Stimulated activated CD4-positive, alpha-beta T cell treated with anti-CD3 and anti-CD28 coated beads, Interleukin-12 subunit alpha, Interleukin-12 subunit beta, amount 100 ng/mL, for 4 hours (primary cell): ENCODE data around the gene PPFIA1.
"Not testable (repeated sequence)": the region's sequence is repeated elsewhere in the genome, so short reads cannot be mapped to it uniquely, and the experiment has no call there.

Experiments used
- DNase-seq: peaks from one replicate; pipeline ENCODE4 v3.0.0-alpha.2; 2020

PPFIA1 gene

DNA sequence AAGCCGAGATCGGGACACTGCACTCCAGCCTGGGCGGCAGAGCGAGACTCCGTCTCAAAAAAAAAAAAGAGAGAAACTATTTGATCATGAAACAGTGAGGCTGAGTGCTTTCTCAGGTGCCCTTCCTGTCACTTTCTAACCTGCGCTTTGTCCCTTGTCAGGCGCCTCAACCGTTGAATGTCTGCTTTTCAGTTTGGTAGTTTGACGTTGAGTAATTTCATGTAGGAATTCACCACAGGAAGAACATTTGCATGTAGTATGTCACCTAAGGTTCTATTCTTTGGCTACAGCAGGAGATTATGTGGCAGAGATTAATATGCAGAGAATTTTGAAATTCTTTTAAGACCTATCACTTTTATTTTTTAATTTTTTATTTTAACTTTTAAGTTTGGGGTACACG, 57.2 kb downstream of the PPFIA1 start:
- DNase-seq: no peak

DNA sequence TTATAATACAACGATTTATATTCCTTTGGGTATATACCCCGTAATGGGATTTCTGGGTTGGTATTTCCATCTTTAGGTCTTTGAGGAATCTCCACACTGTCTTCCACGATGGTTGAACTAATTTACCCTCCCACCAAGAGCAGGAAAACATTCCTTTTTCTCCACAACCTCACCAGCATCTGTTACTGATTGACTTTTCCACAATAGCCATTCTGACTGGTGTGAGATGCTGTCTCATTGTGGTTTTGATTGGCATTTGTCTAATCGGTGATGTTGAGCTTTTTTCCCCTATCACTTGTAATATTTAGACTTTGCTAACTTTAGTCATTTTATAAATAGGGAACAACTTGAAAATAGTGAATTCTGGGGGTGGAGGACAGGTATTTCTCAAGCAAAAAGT, 58.1 kb downstream of the PPFIA1 start:
- no peak for DNase-seq

DNA sequence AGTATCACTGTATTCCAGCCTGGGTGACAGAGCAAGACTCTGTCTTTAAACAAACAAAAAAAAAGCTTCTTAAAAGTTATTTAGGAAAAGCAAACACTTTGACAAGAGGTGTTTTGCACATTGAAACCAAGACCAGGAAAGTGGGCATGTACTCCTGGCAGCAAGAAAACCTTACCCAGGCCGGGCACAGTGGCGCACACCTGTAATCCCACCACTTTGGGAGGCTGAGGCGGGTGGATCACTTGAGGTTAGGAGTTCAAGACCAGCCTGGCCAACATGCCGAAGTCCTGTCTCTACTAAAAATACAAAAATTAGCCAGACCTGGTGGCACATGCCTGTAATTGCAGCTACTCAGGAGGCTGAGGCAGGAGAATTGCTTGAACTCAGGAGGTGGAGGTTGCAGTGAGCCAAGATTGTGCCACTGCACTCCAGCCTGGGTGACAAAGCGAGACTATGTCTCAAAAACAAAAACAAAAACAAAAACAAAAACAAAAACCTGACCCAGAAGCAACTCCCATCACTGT, 60.9 kb downstream of the PPFIA1 start:
- not testable (repeated sequence) for DNase-seq

DNA sequence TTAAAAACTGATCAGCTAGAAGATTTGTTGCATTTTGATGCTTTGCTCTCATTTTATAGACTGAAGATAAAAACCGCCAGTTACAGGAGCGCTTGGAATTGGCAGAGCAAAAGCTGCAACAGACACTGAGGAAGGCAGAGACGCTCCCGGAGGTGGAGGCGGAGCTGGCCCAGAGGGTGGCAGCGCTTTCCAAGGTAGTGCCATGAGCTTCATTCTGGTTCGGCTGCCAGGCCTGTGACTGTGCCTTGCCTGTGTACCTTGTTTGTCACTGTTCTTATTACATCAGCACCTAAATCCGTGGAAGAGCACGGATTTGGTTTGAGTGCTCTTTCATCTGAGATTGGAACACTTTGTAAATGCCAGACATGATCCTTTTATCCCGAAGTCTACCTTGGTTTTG, 61.4 kb downstream of the PPFIA1 start:
- DNase-seq: no peak

DNA sequence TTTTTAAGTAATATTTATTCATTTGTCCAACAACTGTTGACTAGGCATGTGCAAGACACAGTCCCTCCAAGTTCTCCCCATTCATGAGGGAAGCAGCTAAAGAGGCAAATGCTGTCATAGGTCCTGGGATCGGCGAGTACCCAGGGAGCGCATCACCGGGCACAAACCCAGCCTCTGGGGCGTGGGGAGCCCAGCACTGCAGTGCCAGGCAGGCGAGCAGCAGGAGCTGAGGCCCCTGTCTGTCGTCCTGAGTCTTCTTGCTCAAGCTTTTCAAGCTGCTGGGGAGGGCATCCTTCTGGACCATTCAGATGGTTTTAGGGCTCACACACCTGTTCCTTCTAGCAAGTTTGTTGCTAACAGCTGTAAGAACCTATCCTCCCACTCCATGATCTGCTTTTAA, 62.1 kb downstream of the PPFIA1 start:
- no peak for DNase-seq

DNA sequence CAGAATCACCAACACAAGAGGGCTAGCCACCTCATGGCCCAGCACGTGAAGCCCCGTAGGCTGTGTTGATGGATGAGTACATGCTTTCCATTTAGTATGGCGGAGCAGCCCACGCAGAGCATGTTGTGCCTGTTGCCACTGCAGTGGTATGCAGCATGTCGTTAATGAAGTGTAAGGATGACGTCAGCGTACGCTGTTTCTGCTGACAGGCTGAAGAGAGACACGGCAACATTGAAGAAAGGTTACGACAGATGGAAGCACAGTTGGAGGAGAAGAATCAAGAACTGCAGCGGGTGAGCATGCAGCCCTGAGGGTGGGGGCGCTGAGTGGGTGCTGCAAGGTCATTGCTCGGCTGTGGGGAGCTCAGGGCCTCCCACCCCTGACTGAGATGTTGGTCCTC, 62.8 kb downstream of the PPFIA1 start:
- no peak for DNase-seq

DNA sequence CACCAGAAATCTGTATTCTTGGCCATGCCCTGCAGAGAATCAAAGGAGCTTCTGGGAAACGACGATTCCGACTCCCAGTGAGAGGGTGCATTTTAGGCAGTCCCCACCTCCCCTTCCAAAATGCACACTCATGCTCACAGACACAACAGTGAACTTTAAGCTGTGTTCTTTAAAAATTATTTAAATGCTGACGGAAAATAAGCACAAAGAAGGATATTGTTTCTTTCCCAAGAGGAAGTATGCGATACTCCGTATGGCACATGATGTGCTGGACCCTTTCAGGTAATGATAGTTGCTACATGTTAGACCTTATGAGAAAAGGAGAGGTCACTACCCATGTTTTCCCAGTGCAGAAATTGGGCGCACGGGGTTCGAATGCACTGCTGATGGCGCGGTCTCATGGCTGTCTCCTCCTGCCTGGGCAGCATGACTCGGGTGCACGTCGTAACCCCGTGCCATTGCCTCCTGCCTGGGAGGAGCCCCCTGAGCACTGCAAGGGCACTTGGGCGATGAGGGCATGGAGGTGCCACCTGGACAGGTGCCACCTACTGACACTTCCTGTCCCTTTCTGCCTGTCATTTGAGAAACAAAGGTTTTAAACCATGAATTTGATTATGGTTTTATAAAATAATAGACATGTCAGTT, 64.0 kb downstream of the PPFIA1 start:
- DNase-seq: no peak

DNA sequence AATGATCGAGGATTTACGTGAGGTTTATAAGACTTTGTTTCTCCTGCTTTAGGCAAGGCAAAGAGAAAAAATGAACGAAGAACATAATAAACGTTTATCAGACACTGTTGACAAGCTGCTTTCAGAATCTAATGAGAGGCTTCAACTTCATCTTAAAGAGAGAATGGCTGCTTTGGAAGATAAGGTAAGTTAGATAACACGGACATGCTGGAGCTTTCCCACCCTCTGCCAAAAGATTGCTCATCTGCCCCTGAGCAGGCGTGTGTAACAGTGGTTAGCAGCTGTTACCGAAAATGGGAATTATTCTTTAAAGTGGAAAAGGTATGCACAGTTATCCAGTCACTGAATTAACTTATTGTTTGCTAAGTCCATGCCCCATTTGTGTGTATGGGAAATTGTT, 65.0 kb downstream of the PPFIA1 start:
- no peak for DNase-seq

DNA sequence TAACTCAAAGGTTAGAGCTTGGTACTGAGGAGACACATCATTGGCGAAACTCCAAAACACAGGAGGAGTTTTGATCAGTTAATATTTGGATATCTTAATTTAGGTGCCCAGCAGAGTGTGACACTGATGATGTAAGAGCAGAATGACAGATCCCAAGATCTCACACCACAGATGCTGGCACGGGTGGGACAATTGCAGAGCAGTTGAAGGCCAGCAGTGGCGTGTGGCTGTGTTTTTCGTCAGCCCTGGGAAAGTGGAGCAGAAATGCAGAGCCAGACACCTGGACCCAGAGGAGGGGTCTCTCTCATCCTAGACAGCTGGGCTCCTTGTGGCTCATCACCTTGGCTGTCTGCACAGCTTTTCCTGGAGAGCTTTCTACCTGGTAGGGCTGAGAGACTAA, 68.1 kb downstream of the PPFIA1 start:
- DNase-seq: no peak

DNA sequence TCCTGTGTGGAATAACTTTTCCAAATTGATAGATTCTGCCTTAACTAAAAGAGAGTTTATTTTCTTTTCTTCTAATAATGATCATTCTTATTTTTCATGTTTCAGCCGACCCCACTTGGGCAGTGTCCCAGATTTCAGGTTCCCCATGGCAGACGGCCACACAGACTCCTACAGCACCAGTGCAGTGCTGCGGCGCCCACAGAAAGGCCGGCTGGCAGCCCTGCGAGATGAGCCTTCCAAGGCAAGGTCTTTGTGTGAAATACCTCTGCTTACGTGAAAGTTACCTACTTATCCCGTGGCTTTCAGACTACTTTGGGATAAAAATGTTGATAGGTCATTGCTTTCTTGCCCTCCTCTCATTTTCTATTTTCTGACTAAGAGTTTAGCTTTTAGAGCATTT, 68.6 kb downstream of the PPFIA1 start:
- no peak for DNase-seq

DNA sequence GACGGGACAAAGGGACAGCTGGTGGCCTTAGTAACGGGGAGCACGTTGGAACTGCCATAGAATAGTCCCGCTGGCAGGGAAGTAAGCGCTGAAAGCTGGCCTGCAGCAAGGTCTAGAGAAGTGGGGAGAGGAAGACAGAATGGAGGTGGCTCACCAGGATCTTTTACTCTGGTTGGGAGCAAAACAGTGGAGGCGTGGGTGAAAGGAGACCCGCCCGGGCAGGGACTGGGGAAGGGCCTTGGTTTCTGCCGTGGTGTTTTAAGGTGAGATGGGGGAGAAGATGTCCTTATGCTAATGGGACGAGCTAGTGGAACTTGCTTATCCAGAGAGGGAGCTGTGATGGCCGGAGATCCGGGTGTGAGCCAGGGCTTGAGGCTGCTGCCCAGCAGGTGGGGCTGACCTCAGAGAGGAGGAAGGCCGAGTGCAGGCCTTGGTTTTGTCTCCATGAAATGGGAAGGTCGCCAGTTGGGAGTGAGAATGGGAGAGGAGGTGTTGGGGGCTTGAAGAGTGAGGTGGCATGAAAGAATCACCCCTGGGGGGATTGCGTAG, 71.5 kb downstream of the PPFIA1 start:
- DNase-seq: no peak

DNA sequence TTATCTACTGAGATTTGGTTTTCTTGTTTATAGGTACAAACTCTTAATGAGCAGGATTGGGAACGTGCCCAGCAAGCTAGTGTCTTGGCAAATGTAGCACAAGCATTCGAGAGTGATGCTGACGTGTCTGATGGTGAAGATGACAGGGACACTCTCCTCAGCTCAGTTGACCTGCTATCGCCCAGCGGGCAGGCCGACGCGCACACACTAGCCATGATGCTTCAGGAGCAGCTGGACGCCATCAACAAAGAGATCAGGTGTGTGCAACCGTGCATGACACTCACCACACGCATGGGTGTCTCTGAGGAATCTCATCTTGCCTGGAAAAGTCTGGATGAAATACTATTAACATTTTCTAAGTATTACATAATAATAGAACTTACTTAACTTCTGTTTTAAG, 73.1 kb downstream of the PPFIA1 start:
- DNase-seq: no peak

DNA sequence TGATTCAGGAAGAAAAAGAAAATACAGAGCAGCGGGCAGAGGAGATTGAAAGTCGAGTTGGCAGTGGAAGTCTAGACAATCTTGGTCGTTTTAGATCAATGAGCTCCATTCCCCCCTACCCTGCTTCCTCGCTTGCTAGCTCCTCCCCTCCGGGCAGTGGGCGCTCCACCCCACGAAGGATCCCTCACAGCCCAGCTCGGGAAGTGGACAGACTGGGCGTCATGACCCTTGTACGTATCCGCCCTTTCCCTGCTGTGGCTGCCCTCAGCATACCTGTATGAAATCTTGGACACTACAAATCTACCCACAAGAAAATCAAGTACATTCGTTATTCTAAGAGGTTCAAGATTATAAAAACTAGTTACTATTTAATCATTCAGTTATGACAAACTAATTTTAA, 77.7 kb downstream of the PPFIA1 start:
- no peak for DNase-seq

DNA sequence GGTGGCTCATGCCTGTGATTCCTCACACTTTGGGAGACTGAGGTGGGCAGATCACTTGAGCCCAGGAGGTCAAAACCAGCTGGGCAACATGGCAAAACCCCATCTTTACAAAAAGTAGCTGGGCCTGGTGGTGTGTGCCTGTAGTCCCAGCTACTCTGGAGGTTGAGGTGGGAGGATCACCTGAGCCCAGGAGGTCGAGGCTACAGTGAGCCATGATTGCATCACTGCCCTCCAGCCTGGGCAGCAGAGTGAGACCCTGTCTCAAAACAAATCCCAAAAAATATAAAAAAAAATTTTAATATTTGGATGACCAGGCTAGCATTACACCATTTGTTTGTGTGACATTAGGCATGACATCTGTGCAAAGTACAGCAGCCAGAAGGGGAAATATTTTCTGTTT, 78.1 kb downstream of the PPFIA1 start:
- DNase-seq: no peak

DNA sequence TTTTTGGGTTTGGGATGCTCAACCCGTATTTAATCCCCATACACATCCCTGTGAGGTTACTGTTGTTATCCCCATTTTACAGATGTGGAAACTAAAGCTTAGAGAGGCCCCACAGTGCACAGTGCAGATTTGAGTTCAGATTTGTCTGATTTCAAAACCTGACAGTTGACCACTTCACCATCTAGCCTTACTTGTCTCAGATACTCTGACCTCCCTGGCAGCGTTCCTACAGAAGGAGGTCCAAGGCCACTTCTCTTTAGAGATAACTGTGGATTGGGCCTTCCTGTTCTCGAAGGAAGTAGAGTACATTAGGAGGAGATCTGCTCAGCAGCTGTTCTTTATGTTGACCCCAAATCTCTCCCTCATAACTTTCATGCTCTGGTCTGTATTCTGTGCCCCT, 81.2 kb downstream of the PPFIA1 start:
- no peak for DNase-seq

DNA sequence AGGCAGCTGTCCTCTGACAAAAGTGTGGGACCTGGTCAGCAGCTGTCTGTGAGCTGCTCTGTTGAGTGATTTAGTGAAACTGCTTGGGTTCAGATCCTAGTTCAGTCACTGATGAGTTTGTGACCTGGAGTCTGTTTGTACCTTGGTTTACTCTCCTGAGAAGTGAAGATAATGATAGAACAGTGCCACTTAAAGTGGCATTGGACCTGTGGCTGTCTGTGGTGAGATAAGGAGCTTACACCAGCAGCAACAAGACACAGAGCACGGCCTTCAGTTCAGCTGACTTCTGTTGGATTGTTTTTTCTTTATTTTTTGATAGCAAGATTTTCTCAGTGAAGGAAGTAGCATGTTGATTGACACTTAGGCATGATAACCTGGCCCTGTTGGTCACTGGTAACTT, 81.6 kb downstream of the PPFIA1 start:
- DNase-seq: no peak

DNA sequence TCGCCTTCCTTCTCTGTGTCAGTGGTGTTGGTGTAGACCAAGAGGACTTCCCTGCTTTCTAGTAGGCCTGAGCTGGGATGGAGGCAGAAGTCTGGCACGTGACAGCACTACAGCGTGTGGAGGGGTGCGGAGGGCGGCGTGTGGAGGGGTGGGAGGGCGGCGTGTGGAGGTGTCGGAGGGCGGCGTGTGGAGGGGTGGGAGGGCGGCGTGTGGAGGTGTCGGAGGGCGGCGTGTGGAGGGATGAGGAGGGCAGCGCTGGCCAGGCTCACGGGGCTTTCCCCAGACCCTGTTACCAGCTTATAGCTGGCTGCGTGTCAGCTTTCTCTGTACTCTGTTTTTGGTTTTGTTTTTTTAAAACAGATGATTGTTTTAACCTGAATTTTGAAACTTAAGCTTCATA, 82.1 kb downstream of the PPFIA1 start:
- DNase-seq: no peak

DNA sequence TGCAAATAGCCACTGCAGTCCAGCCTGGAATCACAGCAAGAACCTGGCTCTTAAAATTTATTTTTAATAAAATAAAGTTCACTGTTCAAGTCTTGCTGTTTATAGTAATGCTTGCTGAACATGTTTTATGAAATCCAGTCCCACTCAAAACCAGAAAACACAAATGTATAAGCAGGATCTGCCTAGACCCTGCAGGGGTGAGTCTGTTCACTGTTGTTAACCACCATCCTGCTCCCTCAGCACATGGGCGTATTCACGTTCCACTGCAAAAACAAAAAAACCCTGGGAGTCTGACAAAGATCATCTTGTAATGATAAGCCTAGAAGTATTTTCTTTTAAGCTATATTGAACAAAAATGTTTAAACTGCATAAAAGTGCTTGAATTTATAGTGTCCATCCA, 82.8 kb downstream of the PPFIA1 start:
- DNase-seq: no peak

DNA sequence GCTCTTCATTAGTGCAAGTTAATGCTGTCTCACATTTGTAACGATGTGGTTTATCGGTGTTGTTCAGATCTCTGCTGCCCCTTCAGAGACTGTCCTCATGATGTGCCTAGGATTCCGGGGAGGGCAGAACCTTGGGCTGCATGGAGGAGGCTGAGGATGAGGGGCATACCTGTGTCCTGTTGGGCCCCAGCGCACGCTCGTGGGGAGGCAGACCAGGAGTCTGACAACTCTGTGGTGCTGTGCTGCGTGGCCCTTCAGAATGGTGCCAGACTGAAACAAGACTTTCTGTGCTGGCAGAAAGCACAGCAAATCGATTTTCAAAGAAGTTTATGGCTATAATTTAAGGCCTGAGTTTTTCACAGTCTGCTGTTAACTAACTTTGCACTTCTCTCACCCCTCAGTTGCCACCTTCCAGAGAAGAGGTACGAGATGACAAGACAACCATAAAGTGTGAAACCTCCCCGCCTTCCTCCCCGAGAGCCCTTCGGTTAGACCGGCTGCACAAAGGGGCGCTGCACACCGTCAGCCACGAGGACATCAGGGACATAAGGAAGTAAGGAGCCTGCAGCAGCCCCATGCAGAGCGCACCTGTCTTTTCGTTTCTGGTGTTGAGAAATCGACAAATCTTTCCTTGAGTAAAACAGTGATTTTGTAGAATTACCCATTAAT, 83.5 kb downstream of the PPFIA1 start:
- DNase-seq: no peak

DNA sequence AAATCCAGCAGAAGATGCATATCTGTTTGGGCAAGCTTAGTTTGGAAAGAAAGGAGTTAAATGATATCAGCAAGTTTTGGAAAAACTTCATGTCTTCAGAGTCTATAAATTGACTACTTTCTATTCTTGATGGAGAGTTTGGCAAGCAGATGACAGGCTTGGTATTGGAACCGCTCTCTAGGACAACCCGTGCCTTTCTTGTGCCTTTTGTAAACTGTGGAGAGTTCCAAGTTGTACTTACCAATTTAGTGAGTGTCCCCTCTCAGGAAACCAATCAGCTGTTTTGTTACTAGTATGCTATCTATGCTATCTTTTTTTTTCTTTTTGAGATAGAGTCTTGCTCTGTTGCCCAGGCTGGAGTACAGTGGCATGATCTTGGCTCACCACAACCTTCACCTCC, 84.1 kb downstream of the PPFIA1 start:
- DNase-seq: no peak

DNA sequence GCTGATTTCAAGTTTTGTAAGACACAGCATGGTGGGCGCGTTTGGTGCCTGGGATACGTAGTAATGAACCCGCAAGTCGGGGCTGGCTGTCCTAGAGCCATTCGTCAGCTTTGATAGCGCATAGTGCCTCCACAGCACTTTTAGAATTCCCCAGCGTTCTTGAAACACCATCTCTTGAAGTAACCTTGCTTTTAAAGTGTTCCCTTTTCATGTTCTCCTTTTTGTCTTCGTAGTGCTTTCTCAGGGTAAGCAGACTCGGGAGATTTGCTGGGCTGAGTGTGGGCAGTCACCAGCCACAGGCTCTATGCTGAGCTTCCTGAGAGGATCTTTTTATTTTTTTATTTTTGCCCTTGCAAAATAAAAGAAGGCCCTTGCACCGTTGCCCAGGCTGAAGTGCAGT, 88.3 kb downstream of the PPFIA1 start:
- no peak for DNase-seq

DNA sequence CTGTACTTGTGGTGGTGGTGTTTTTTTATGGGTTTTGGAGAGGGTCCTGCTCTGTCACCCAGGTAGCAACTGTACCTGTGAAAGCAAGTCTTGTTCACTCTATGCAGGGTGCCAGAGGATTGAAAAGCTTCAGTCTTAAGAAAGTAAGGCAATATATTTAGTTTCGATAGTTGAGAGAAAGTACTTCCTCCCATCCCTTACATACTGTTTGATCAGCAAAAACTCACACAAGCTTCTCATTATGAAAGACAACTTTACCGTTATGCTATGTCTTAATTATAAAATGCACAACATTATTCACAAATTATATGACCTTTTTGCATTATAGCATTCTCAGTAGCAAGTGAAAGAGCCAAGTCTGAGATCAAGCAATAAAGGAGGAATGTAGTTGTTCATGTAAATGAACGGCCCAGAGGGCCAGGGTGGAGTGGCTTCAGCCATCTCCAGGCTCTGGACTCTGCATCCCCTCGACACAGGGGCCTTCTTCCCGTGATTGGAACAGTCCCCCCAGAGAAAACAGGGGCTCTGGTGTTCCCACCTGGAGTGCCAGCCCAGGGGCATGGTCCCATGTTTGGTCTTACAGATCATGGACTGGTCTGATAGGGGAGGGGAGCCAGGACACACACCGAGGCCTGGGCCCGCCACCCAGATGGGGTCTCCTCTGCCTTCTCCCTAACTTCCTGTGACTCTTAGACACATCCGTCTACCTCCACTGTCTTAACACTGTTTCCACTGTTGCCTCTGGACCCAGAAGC, 89.1 kb downstream of the PPFIA1 start:
- no peak for DNase-seq

DNA sequence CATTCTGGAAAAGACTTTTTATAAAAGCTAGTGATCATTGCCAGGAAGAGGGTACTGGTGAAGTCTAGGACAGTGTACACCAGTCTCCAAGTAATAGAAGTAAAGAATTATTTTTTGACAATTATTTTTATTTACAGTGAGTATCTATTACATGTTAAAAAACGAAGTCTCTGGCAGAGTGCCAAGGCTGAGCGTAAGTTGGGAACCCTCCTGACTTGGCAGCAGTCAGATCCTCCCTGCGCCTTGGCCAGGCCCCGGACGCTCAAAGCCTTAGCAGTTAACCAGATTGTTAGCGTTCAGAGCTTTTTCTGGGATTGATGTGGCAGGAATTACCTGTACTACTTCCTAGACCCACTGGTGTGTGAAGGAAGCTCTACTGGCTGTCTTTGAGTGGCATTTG, 89.7 kb downstream of the PPFIA1 start:
- no peak for DNase-seq

DNA sequence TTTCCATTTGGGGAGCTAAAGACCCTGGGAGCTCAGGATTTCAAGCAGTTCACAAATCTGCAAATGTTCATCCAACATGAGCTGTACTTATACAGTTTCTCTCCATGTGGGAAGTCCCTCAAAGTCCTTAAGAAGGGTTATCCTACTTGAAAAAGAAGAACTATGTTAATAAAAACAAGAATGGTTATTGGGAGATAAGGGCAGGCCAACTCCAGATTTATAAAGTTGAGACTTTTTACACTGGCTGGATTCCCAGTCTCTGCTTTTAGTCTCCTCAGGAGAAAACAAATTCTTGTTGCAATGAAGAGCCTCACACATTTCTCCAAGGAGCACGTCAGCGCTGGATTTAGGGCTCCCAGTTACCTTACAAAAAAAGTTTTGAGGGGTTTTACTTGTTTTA, 93.7 kb downstream of the PPFIA1 start:
- no peak for DNase-seq
